ENCODE results near the gene TBCD.

The TBCD gene

DNA sequence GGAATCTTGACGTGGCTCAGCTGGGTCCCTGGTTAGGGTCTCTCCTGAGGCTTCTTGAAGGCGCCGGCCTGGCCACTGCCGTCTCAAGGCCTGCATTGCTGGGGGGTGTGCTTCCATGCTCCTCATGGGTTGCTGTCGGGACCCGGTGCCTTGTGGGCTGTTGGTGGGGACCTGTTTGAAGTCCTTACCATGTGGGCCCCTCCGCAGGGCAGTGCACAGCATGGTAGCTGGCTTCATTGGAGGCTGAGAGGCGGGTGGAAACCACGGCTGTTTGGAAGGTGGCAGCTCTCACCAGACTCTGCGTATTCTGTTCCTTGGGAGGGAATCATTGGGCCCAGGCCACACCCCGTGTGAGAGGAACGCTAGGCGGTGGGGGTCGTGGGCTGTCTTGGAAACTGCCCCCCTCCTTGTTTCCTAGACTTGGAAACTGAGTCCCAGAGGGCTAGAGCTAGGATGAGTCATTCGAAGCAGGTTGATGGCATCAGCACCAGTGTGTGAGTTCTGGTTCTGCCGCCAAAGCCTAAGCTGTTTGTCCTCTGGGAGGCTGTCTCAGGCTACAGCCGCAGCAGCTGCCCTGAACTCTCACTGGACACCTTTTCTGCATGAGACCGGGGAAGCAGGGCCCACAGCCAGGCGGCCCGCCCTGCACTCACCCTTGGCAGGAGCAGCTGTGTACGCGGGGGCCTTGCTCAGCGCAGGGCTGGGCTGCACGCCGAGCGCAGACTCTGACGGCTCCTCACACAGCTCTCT, 52.8 kb downstream of the TBCD start:
- no peak overlapping the region for H3K4me3 Mint-ChIP-seq
- ATAC-seq (no peak), DNase-seq (ENCODE audit: low spot score in 2 of 2) (no peak)
- H3K27ac Mint-ChIP-seq, result no peak overlapping the region
- no peaks in the 10 kb centered on the region for H3K9me3 Mint-ChIP-seq
- peaks cover 1% of the 10 kb centered on the region for H3K36me3 Mint-ChIP-seq
- H3K4me1 Mint-ChIP-seq, result peaks cover 23% of the 10 kb centered on the region

DNA sequence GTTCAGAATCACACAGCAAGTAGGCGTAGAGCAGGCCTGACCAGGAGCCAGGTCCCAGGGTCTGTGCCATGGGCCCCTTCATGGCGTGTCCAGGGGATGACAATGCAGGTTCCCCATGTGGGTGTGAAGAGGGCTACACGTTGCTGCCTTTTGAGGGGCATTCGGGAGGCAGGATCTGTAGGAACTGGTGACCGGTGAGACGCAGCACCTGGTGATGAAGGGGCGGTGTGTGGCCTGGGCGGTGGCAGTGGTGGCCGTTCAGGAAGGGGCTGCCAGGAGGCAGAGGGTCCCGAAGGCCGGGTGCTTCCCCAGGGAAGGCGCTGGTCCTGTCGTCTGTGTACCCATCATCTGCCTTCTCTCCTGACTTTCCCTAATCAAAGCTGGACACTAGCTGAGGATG, 53.4 kb downstream of the TBCD start:
- Mint-ChIP-seq H3K4me1 (peaks cover 17% of the 10 kb centered on the region), H3K36me3 (peaks cover 7% of the 10 kb centered on the region), H3K4me3 (no peak overlapping the region), H3K9me3 (no peaks in the 10 kb centered on the region), H3K27ac (no peak overlapping the region)
- no peak for ATAC-seq
- no peak for DNase-seq (ENCODE audit: low spot score in 2 of 2)

GRCh38 chr17:82805823-82806222, 54.0 kb downstream of the TBCD start:
- H3K9me3 Mint-ChIP-seq, result no peaks in the 10 kb centered on the region
- peaks cover 7% of the 10 kb centered on the region for H3K36me3 Mint-ChIP-seq

DNA sequence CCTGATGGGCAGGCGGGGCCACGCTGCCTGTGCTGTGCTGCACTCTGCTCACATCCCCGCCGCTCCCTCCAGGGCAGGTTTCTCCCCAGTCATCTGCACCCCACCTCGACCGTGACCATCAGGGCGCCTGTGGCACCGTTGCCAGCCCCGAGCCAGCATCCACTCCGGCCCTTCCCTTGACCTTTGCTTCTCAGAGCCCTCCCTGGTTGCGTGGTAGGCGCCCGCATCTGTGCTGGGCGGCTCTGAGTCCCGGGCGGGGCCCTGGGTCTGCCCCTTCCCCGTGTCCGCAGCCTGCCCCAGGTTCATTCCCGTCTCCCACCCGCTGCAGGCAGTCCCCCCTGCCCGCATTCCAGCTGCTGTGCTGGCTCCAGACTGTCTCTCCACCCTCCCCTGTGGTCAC, 54.8 kb downstream of the TBCD start:
- H3K27ac Mint-ChIP-seq, result peak overlapping the region; percentile 70
- no peak overlapping the region for H3K4me3 Mint-ChIP-seq
- peaks cover 14% of the 10 kb centered on the region for H3K36me3 Mint-ChIP-seq
- no peak for ATAC-seq
- H3K9me3 Mint-ChIP-seq, result no peaks in the 10 kb centered on the region
- no peak for DNase-seq (ENCODE audit: low spot score in 2 of 2)
- peaks cover 9% of the 10 kb centered on the region for H3K4me1 Mint-ChIP-seq

More at GRCh38 chr17:82805823-82806222, 54.0 kb downstream of the TBCD start:
- no peak overlapping the region for H3K4me3 Mint-ChIP-seq
- H3K4me1 Mint-ChIP-seq, result peaks cover 17% of the 10 kb centered on the region
- peak overlapping the region; percentile 70 for H3K27ac Mint-ChIP-seq
- ATAC-seq (no peak), DNase-seq (ENCODE audit: low spot score in 2 of 2) (no peak)

- Mint-ChIP-seq H3K9me3 (no peaks in the 10 kb centered on the region), H3K4me1 (peaks cover 7% of the 10 kb centered on the region), H3K36me3 (peaks cover 18% of the 10 kb centered on the region), H3K4me3 (no peak overlapping the region), H3K27ac (peak overlapping the region; percentile 70)
- ATAC-seq (no peak), DNase-seq (ENCODE audit: low spot score in 2 of 2) (no peak)
Observed at GRCh38 chr17:82807101-82807500, 55.2 kb downstream of the TBCD start.

- Mint-ChIP-seq H3K27ac (no peak overlapping the region), H3K9me3 (no peaks in the 10 kb centered on the region), H3K36me3 (peaks cover 18% of the 10 kb centered on the region), H3K4me3 (no peak overlapping the region), H3K4me1 (peaks cover 7% of the 10 kb centered on the region)
- DNase-seq (ENCODE audit: low spot score in 2 of 2) (no peak), ATAC-seq (no peak)
Observed at GRCh38 chr17:82807562-82807961, 55.7 kb downstream of the TBCD start.

- no peak for DNase-seq (ENCODE audit: low spot score in 2 of 2)
- no peak for ATAC-seq
- H3K36me3 Mint-ChIP-seq, result peaks cover 18% of the 10 kb centered on the region
- no peak overlapping the region for H3K27ac Mint-ChIP-seq
- peaks cover 2% of the 10 kb centered on the region for H3K4me1 Mint-ChIP-seq
- H3K4me3 Mint-ChIP-seq, result no peak overlapping the region
- H3K9me3 Mint-ChIP-seq, result no peaks in the 10 kb centered on the region
Observed at GRCh38 chr17:82808006-82808405, 56.1 kb downstream of the TBCD start.

DNA sequence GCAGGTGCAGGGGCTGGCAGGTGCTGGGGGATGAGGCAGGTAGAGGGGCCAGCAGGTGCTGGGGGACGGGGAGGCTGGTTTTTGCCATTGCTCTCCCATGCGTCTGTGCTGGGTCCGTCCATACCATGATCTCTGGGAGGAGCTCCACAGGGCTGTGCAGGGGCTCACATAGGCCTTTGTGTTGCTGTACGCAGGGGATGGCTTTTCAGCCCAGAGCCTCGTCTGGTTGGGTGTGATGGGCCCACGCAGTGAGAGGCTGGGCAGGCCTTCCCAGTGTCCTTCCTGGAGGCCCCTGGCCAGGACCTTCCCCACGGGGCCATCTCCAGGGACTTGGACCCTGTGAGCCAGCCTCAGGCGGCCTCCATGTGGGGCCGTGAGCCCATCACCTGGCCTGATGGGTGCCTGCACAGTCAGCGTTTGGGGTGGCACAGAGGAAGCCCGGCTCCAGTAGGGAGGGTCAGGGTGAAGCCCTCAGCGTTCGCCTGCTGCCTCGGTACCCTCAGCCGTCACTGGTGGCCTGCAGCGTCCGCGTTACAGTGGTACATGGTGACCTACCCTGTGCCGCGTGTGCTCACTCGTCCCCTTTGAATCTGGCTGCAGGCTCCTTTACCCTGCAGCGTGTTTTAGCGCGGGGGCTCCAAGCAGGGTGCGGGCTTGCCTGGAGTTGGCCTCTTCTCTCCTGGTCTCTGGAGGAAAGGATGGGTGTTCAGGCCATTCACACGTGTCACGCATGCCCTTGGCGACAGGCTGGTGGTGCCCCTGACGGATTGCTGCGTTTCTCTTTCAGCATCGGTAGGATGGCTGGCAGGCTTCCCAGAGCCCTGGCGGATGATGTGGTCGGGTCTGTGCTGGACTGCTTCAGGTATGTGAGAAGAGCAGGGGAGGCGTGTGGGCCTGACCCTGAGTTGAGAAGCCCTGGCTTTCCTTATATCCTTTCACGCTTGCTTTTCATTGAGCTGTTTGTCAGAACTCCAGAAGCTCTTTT, 57.3 kb downstream of the TBCD start:
- DNase-seq (ENCODE audit: low spot score in 2 of 2) (no peak), ATAC-seq (no peak)
- peaks cover 18% of the 10 kb centered on the region for H3K36me3 Mint-ChIP-seq
- peak overlapping the region; percentile 40 for H3K27ac Mint-ChIP-seq
- no peaks in the 10 kb centered on the region for H3K4me1 Mint-ChIP-seq
- no peak overlapping the region for H3K4me3 Mint-ChIP-seq
- H3K9me3 Mint-ChIP-seq, result no peaks in the 10 kb centered on the region

DNA sequence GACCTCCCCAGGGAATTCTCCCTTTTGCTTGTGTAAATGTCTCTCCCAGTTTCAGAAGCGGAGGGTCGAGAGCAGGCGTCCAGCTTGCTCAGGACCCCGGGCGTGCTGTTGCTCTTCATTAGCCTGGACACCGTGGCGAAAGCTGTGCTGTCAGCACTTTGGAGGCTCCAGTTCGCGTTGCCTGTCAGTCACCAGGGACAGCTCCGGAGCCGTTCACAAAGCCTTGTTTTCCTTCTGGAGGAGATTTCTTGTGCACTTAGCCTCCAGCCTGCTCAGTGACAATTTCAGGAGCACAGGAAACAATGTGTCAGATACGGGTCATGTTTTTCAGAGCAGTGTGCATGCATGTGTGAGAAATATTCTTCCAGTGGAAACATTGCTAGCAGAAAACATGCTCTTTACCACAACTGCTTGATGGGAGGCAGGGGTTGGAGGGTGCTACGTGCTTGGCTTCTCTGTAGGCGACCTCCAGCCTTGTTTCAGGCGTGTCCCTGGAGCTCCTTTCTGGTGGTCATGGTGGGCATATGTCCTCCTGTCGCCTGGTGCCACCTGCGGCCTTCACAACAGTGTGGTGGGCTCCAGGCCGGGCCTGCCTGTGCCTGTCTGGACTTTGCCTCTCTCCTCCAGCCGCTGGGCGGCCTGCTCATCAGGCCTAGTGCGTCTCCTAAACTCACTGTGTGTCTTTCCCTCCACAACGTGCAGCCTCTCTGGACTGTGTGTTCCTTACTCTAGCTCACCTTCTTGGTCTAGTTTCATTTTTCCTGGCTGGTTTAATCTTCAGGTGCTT, 59.0 kb downstream of the TBCD start:
- ATAC-seq (no peak), DNase-seq (ENCODE audit: low spot score in 2 of 2) (no peak)
- Mint-ChIP-seq H3K9me3 (no peaks in the 10 kb centered on the region), H3K4me1 (peaks cover 9% of the 10 kb centered on the region), H3K4me3 (no peak overlapping the region), H3K36me3 (peaks cover 32% of the 10 kb centered on the region), H3K27ac (peak overlapping the region; percentile 40)

GRCh38 chr17:82812058-82812457, 60.2 kb downstream of the TBCD start:
- ATAC-seq (no peak), DNase-seq (ENCODE audit: low spot score in 2 of 2) (no peak)
- no peak overlapping the region for H3K4me3 Mint-ChIP-seq
- H3K9me3 Mint-ChIP-seq, result no peaks in the 10 kb centered on the region
- peaks cover 13% of the 10 kb centered on the region for H3K4me1 Mint-ChIP-seq
- H3K36me3 Mint-ChIP-seq, result peaks cover 44% of the 10 kb centered on the region
- peak overlapping the region; percentile 43 for H3K27ac Mint-ChIP-seq

DNA sequence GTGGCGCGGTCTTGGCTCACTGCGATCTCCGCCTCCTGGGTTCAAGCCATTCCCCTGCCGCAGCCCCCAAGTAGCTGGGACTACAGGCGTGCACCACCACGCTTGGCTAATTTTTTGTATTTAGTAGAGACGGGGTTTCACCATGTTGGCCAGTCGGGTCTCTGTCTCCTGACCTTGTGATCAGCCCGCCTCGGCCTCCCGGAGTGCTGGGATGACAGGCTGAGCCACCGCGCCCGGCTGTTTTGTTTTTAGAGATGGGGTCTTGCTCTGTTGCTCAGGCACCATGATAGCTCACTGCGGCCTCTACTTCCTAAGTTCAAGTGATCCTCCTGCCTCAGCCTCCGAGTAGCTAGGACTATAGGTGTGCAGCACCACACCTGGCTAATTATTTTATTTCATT, 60.7 kb downstream of the TBCD start:
- no peak for ATAC-seq
- DNase-seq (ENCODE audit: low spot score in 2 of 2), result no peak
- Mint-ChIP-seq H3K4me3 (no peak overlapping the region), H3K4me1 (peaks cover 13% of the 10 kb centered on the region), H3K36me3 (peaks cover 49% of the 10 kb centered on the region), H3K27ac (peak overlapping the region; percentile 43), H3K9me3 (no peaks in the 10 kb centered on the region)

DNA sequence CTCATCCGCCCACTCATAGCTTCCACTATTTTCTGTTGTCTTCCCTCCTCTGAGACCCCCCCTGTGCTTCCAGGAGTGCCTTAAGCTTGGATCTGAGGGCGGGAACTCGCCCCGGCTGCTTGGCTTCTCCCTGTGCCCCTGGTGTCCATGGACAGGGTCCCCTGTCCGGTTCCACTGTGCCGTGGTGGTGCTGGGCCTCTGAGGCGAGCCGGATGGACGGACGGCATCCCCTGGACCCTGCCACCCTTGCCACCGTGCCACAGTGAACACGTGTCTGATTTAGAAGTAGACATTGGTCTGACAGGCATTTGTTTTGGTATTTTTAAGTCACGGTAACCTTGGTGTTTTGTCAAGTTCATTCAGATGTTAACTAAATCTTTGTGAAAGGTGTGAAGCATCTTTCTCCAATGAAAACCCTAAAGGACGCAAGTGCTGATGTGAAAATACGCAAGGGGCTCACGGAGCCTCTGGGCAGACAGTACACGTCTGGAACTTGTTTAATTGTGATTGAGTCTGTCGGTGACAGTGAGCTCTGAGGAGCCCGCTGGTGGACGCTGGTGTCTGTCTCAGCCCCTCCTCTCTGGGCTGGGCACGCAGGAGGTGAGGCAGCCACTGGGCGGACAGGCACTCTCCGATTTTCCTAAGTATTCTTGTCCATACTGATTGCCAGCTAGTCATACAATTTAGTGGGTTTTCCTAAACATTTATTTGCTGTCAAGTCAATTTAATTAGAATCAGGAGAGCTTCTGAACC, 61.6 kb downstream of the TBCD start:
- H3K4me1 Mint-ChIP-seq, result peaks cover 13% of the 10 kb centered on the region
- no peak for DNase-seq (ENCODE audit: low spot score in 2 of 2)
- H3K9me3 Mint-ChIP-seq, result no peaks in the 10 kb centered on the region
- H3K4me3 Mint-ChIP-seq, result no peak overlapping the region
- peak overlapping the region; percentile 43 for H3K27ac Mint-ChIP-seq
- ATAC-seq, result no peak
- H3K36me3 Mint-ChIP-seq, result peaks cover 58% of the 10 kb centered on the region

- Mint-ChIP-seq H3K4me1 (peaks cover 13% of the 10 kb centered on the region), H3K36me3 (peaks cover 55% of the 10 kb centered on the region), H3K27ac (peak overlapping the region; percentile 52), H3K9me3 (no peaks in the 10 kb centered on the region), H3K4me3 (no peak overlapping the region)
- DNase-seq (ENCODE audit: low spot score in 2 of 2), result no peak
- no peak for ATAC-seq
Observed at GRCh38 chr17:82814834-82815233, 63.0 kb downstream of the TBCD start.

DNA sequence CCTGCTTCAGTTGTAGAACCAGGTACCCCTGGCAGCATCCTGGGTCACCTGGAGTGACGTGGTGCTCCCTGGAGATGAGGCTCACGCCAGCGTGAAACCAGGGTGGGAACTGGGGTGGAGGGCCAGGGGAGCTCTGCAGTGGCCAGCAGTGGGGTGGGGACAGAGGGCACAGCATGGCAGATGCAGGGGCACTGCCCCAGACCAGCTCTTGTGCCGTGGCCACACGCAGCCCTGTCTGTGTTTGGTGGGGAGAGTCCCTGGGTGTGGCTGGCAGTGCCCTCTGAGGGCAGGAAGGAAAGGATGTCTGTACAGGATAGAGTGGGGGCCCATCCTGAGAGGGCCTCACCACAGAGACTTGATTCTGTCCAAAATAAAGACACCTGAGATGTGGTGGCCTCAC, 63.5 kb downstream of the TBCD start:
- H3K4me3 Mint-ChIP-seq, result no peak overlapping the region
- DNase-seq (ENCODE audit: low spot score in 2 of 2) (no peak), ATAC-seq (no peak)
- H3K4me1 Mint-ChIP-seq, result peaks cover 13% of the 10 kb centered on the region
- peaks cover 54% of the 10 kb centered on the region for H3K36me3 Mint-ChIP-seq
- H3K27ac Mint-ChIP-seq, result peak overlapping the region; percentile 52
- peaks cover under 1% of the 10 kb centered on the region for H3K9me3 Mint-ChIP-seq
